B cell (primary cell): Measurements from ENCODE around the gene ABCA9. TPM values are rescaled to one million over a fixed set of nuclear protein-coding genes. Genes with fewer than 3 reads are reported as not detected.

Source experiments
- ATAC-seq: fragments of 200-7000 bp; cut with Tn5 transposase; one replicate; pipeline ENCODE4 v1.10.0; 2021; ENCODE audit warnings: low read depth, mild to moderate bottlenecking, moderate number of reproducible peaks, moderate library complexity
- CTCF ChIA-PET: fragments of 350-600 bp; sonication (Branson Sonifier 250); formaldehyde crosslinking; loops from one replicate; lab custom pipeline; 2021; ENCODE audit warnings: antibody characterized with exemption, inconsistent platforms; lab: Charles Lee
- POLR2A ChIA-PET: fragments of 350-600 bp; sonication (Branson Sonifier 250); formaldehyde crosslinking; loops from one replicate; lab custom pipeline; 2021; ENCODE audit warnings: antibody characterized with exemption; lab: Charles Lee
- DNase-seq: peaks from one replicate; pipeline ENCODE4 v3.0.0; 2013
- H2AFZ ChIP-seq: 2 replicates; pipeline ENCODE4 v1.6.1; 2012; ENCODE audit warnings: mild to moderate bottlenecking, low read depth, low read length; ENCODE audit not compliant: insufficient read depth, poor library complexity, severe bottlenecking
- H3K27ac ChIP-seq, 2 donors: 1 replicate in 1 of 2; 2 replicates in 1 of 2; pipeline ENCODE4 v1.5.1; 2012 to 2013; ENCODE audit warnings: low read length in 2 of 2, mild to moderate bottlenecking in 2 of 2, moderate library complexity in 1 of 2
- H3K27me3 ChIP-seq, 4 experiments: fragments of 200-600 bp in 1 of 4; sonication (generic) in 1 of 4; replicated peaks in 1 of 4; 1 replicate in 2 of 4; 2 replicates in 2 of 4; pipeline versions ENCODE4 v1.6.1 to v1.7.0; 2013 to 2016; ENCODE audit warnings: low read length in 3 of 4, mild to moderate bottlenecking in 2 of 4, mixed read lengths in 1 of 4, moderate library complexity in 1 of 4; ENCODE audit not compliant: insufficient read depth in 4 of 4, control insufficient read depth in 3 of 4; ENCODE audit errors: control extremely low read depth in 1 of 4
- H3K36me3 ChIP-seq, 2 experiments: replicated peaks in 1 of 2; 1 replicate in 1 of 2; 2 replicates in 1 of 2; pipeline versions ENCODE4 v1.6.1 to v1.7.1; 2013; ENCODE audit warnings: low read length in 1 of 2; ENCODE audit not compliant: insufficient read depth in 2 of 2, control insufficient read depth in 1 of 2; ENCODE audit errors: control extremely low read depth in 1 of 2, extremely low read depth in 1 of 2
- H3K4me1 ChIP-seq, 2 donors: fragments of 200-600 bp in 1 of 2; sonication (generic) in 1 of 2; 1 replicate in 1 of 2; 2 replicates in 1 of 2; pipeline versions ENCODE4 v1.5.1 to v1.6.1; 2013 to 2017; ENCODE audit warnings: low read length in 2 of 2; ENCODE audit not compliant: control insufficient read depth in 2 of 2, insufficient read depth in 2 of 2
- H3K4me2 ChIP-seq: replicated peaks from 2 replicates; pipeline ENCODE3; 2012; ENCODE audit warnings: mild to moderate bottlenecking, low read depth, low read length; ENCODE audit not compliant: poor library complexity, severe bottlenecking
- H3K4me3 ChIP-seq, 5 experiments: fragments of 200-600 bp in 1 of 5; sonication (generic) in 1 of 5; 1 replicate in 3 of 5; 2 replicates in 2 of 5; pipeline versions ENCODE4 v1.5.1 to v1.7.0; 2011 to 2016; ENCODE audit warnings: low read length in 4 of 5, mild to moderate bottlenecking in 4 of 5, low read depth in 2 of 5, control low read depth in 1 of 5, moderate library complexity in 1 of 5; ENCODE audit not compliant: insufficient read depth in 1 of 5; ENCODE audit errors: control extremely low read depth in 1 of 5, extremely low read depth in 1 of 5
- H3K79me2 ChIP-seq: fragments of 200-600 bp; sonication (generic); one replicate; pipeline ENCODE4 v1.6.0; 2016; ENCODE audit warnings: low read length; ENCODE audit not compliant: control insufficient read depth, insufficient read depth
- H3K9ac ChIP-seq: fragments of 200-600 bp; sonication (generic); 2 replicates; pipeline ENCODE4 v1.6.1; 2017; ENCODE audit warnings: mild to moderate bottlenecking, low read length, moderate library complexity
- H3K9me3 ChIP-seq, 3 donors: one replicate each; pipeline versions ENCODE4 v1.6.1 to v1.7.1; 2013; ENCODE audit warnings: low read length in 2 of 3; ENCODE audit not compliant: control insufficient read depth in 2 of 3, insufficient read depth in 1 of 3; ENCODE audit errors: control extremely low read depth in 1 of 3
- H4K20me1 ChIP-seq: 2 replicates; pipeline ENCODE4 v1.6.0; 2012; ENCODE audit warnings: mild to moderate bottlenecking, low read length; ENCODE audit not compliant: insufficient read depth, control insufficient read depth, poor library complexity, severe bottlenecking
- H3K27ac Mint-ChIP-seq: one replicate; pipeline ENCODE4 v1.8.0; 2021; ENCODE audit warnings: mixed read lengths
- H3K27me3 Mint-ChIP-seq: one replicate; pipeline ENCODE4 v1.8.0; 2021; ENCODE audit warnings: mixed read lengths
- H3K4me1 Mint-ChIP-seq: one replicate; pipeline ENCODE4 v1.8.0; 2021; ENCODE audit warnings: mixed read lengths
- H3K4me3 Mint-ChIP-seq: one replicate; pipeline ENCODE4 v1.8.0; 2021; ENCODE audit warnings: mixed read lengths
- H3K9me3 Mint-ChIP-seq: one replicate; pipeline ENCODE4 v1.8.0; 2022; ENCODE audit warnings: mixed read lengths; ENCODE audit not compliant: insufficient read depth
- CTCF ChIP-seq: fragments of 200-600 bp; IDR thresholded peaks from one replicate; pipeline ENCODE4 v1.8.0; 2022; ENCODE audit warnings: antibody characterized with exemption, mild to moderate bottlenecking
- EZH2 ChIP-seq: IDR thresholded peaks from 2 replicates; pipeline ENCODE4 v1.6.1; 2012; ENCODE audit warnings: borderline replicate concordance, low read depth, mild to moderate bottlenecking, moderate library complexity, low read length; ENCODE audit not compliant: insufficient read depth, poor library complexity, severe bottlenecking
- WGBS: methylation state at CpG from one replicate; pipeline ENCODE4 v1.1.5; 2013; ENCODE audit warnings: missing lambda C conversion rate; ENCODE audit not compliant: insufficient coverage; 5-methylcytosine and 5-hydroxymethylcytosine counted together
- intact Hi-C: fragments of 100-400 bp; cut with micrococcal nuclease; formaldehyde crosslinking; loops from one replicate; pipeline ENCODE4 v1.10.0; 2022
- polyA plus RNA-seq: library from polyadenylated mRNA; depleted of rRNA; stranded (reverse); fragments of >200 nt; gene quantifications from 2 replicates; pipeline ENCODE4 v1.2.3, GENCODE V29; 2012
- total RNA-seq, 2 donors: library from RNA; stranded (reverse); fragments of 120-200 nt in 1 of 2; gene quantifications; 1 replicate in 1 of 2; 2 replicates in 1 of 2; pipeline versions ENCODE4 v1.2.3 to v1.2.4, GENCODE V29; 2013 to 2022

ABCA9 gene
- total and polyA plus RNA-seq, 2 donors (not counting 1 experiment from before 2014, with no cell fraction given): 0.06 to 0.91 TPM

GRCh38 chr17:69069226-69069750 is 8.6 kb upstream of the ABCA9 start:
- 94% methylated on average over 2 of the region's 5 CpGs for WGBS
- no peaks in the 10 kb centered on the region for H3K27me3 Mint-ChIP-seq
- Histone ChIP-seq H3K27me3 (no peaks in the 10 kb centered on the region), H3K9me3 (peaks cover 3 to 11% (median 5%) of the 10 kb centered on the region in 3 donors), H3K9ac (no peak overlapping the region), H3K79me2 (no peaks in the 10 kb centered on the region), H3K36me3 (no peaks in the 10 kb centered on the region), H2AFZ (no peak overlapping the region), H3K4me3 (no peak overlapping the region), H4K20me1 (no peaks in the 10 kb centered on the region), H3K27ac (no peak overlapping the region), H3K4me2 (no peak overlapping the region), H3K4me1 (peaks cover 18 to 21% of the 10 kb centered on the region in 2 donors)
- H3K9me3 Mint-ChIP-seq: peaks cover 17% of the 10 kb centered on the region
- H3K4me1 Mint-ChIP-seq: peaks cover 42% of the 10 kb centered on the region
- no peak overlapping the region for H3K4me3 Mint-ChIP-seq
- no peak for ATAC-seq
- DNase-seq: no peak
- no peak for TF ChIP-seq EZH2
- TF ChIP-seq CTCF: no peak
- no peak overlapping the region for H3K27ac Mint-ChIP-seq
- intact Hi-C loops: no loop called here
- ChIA-PET POLR2A (no interaction called here), CTCF (interaction anchor here (0.7 kb wide), 1 partner anchor 81 kb away, joined by 3 read pairs; no protein-coding TSS in a partner anchor)

- H4K20me1 ChIP-seq: no peaks in the 10 kb centered on the region
- Mint-ChIP-seq H3K27me3 (no peaks in the 10 kb centered on the region), H3K9me3 (peaks cover 6% of the 10 kb centered on the region), H3K4me3 (no peak overlapping the region), H3K27ac (no peak overlapping the region), H3K4me1 (peaks cover 42% of the 10 kb centered on the region)
- H3K9ac ChIP-seq: no peak overlapping the region
- peak overlapping the region; percentile 1 for H2AFZ ChIP-seq
- H3K4me2 ChIP-seq: no peak overlapping the region
- ChIA-PET CTCF (interaction anchor here (1.0 kb wide), 1 partner anchor 180 kb away, joined by 3 read pairs; no protein-coding TSS in a partner anchor), POLR2A (no interaction called here)
- intact Hi-C loops: no loop called here
- DNase-seq (no peak), ATAC-seq (no peak)
- H3K27ac ChIP-seq: no peak overlapping the region
- no peak overlapping the region for H3K4me3 ChIP-seq
- H3K27me3 ChIP-seq: no peaks in the 10 kb centered on the region
- H3K79me2 ChIP-seq: no peaks in the 10 kb centered on the region
- peaks cover 18 to 21% of the 10 kb centered on the region in 2 donors for H3K4me1 ChIP-seq
- H3K36me3 ChIP-seq: no peaks in the 10 kb centered on the region
- TF ChIP-seq EZH2 (no peak), CTCF (peak; percentile 24)
- WGBS: 92% methylated on average over 2 of the region's 4 CpGs
- H3K9me3 ChIP-seq: peaks cover 0 to 11% (median 0%) of the 10 kb centered on the region in 3 donors
These were observed 6.7 kb upstream of the ABCA9 start for GRCh38 chr17:69067274-69068047.
